K562 (cell line): Measurements from ENCODE around the gene SNRNP70. TPM values are rescaled to one million over a fixed set of nuclear protein-coding genes. Genes with fewer than 3 reads are reported as not detected.

Experiments used
- ELF4 ChIP-seq: fragments of 450-650 bp; formaldehyde crosslinking; IDR thresholded peaks from 2 replicates; pipeline ENCODE4 v1.4.0; 2022; ENCODE audit warnings: missing genetic modification characterization
- MBD1 ChIP-seq: fragments of 250-450 bp; sonication (Bioruptor Pico); IDR thresholded peaks from 2 replicates; pipeline ENCODE4 v1.8.0; 2022; ENCODE audit warnings: inconsistent platforms
- NEUROD1 ChIP-seq: fragments of 150-350 bp; IDR thresholded peaks from 2 replicates; pipeline ENCODE4 v1.6.1; 2014; ENCODE audit warnings: borderline replicate concordance, low read length, low read depth; ENCODE audit not compliant: partially characterized antibody
- NONO ChIP-seq, 2 experiments: fragments of 200-400 bp in 1 of 2; fragments of 450-650 bp in 1 of 2; formaldehyde crosslinking in 1 of 2; IDR thresholded peaks; 2 replicates each; pipeline ENCODE4 v1.6.1; 2017; ENCODE audit warnings: low read depth in 2 of 2, mild to moderate bottlenecking in 2 of 2, moderate library complexity in 2 of 2, low read length in 1 of 2
- PATZ1 ChIP-seq: fragments of 250-450 bp; sonication (Bioruptor Pico); IDR thresholded peaks from 2 replicates; pipeline ENCODE4 v1.5.0; 2020; ENCODE audit warnings: mild to moderate bottlenecking, borderline replicate concordance
- PYGO2 ChIP-seq: fragments of 450-650 bp; IDR thresholded peaks from 2 replicates; pipeline ENCODE4 v1.6.1; 2016; ENCODE audit warnings: mild to moderate bottlenecking, missing genetic modification characterization, moderate library complexity, missing compliant biosample characterization
- SMC3 ChIP-seq: conservative IDR thresholded peaks from 2 replicates; pipeline ENCODE4 v1.6.1; 2011; ENCODE audit warnings: low read depth, low read length, improper control_type of control experiment; ENCODE audit not compliant: insufficient read depth
- THAP12 ChIP-seq: fragments of 250-450 bp; sonication (Bioruptor Pico); IDR thresholded peaks from 2 replicates; pipeline ENCODE4 v1.9.0; 2021; ENCODE audit warnings: mild to moderate bottlenecking, inconsistent platforms
- ZBTB33 ChIP-seq: sonication (generic); formaldehyde crosslinking; IDR thresholded peaks from 2 replicates; pipeline ENCODE4 v1.8.1; 2023; ENCODE audit warnings: mild to moderate bottlenecking, missing genetic modification reagents
- ZNF436 ChIP-seq: fragments of 250-450, 450-650 bp; sonication (Bioruptor Pico); formaldehyde crosslinking; IDR thresholded peaks from 2 replicates; pipeline ENCODE4 v1.7.0; 2020; ENCODE audit warnings: mild to moderate bottlenecking
- ZNF655 ChIP-seq: fragments of 250-450 bp; sonication (Bioruptor Pico); IDR thresholded peaks from 2 replicates; pipeline ENCODE4 v1.5.0; 2021
- ZNF740 ChIP-seq, 3 experiments: fragments of 200-800 bp in 1 of 3; sonication (Bioruptor generic) in 1 of 3; sonication (generic) in 1 of 3; formaldehyde crosslinking in 1 of 3; IDR thresholded peaks; 2 replicates each; pipeline versions ENCODE4 v1.6.1 to v1.8.0; 2016 to 2022; ENCODE audit warnings: mild to moderate bottlenecking in 2 of 3, missing compliant biosample characterization in 2 of 3, missing genetic modification characterization in 2 of 3, missing genetic modification reagents in 1 of 3
- polyA plus RNA-seq, 8 experiments: library from polyadenylated mRNA; depleted of rRNA in 4 of 8; stranded (reverse) in 5 of 8; unstranded in 3 of 8; fragments of >200 nt; fragmentation: Nextera tagmentation in 2 of 8; fragmentation: Illumina TruSeq in 1 of 8; extraction: Ambion mirVana in 2 of 8; extraction: Trizol in 1 of 8; gene quantifications; 2 replicates each; pipeline versions ENCODE4 v1.2.1 to v1.2.3, GENCODE V29; 2011 to 2014; ENCODE audit warnings: inconsistent platforms in 1 of 8, missing spikeins in 1 of 8
- total RNA-seq, 7 experiments: library from RNA; depleted of rRNA in 6 of 7; stranded (reverse); fragments of >200 nt in 6 of 7; fragmentation: Illumina TruSeq in 2 of 7; extraction: Trizol in 2 of 7; gene quantifications; 2 replicates each; pipeline versions ENCODE4 v1.2.1 to v1.2.3, GENCODE V29; 2011 to 2021; ENCODE audit warnings: low replicate concordance in 1 of 7

Gene SNRNP70
- total and polyA plus RNA-seq, 9 of the 15 experiments (the other 6 are each of a cell fraction or from before 2014, with no cell fraction given) = 2.8 to 496 (median 136) TPM

- TF ChIP-seq THAP12 (CRISPR knock-in tag) (no peak), ZNF655 (CRISPR knock-in tag) (no peak), MBD1 (CRISPR knock-in tag) (no peak), PATZ1 (CRISPR knock-in tag) (no peak), ZBTB33 (CRISPR knock-in tag) (0 out of 2 replicates have a peak, but pooled peaks have one; percentile 18), SMC3 (no peak), ZNF436 (CRISPR knock-in tag) (no peak), NONO (IDR thresholded peaks at IDR 0.05; ENCODE audit: low read depth in 2 of 2, low read length in 1 of 2) (no peak), NEUROD1 (no peak), ELF4 (CRISPR knock-in tag) (no peak), PYGO2 (tag) (no peak), ZNF740 (CRISPR knock-in tag; IDR thresholded peaks at IDR 0.05) (no peak), ZNF740 (tag; IDR thresholded peaks at IDR 0.05) (0 out of 4 replicates have a peak, but pooled peaks of 1 of the 2 experiments have one; percentile 26)
Measured at GRCh38 chr19:49109569-49110233, 24.4 kb downstream of the SNRNP70 start (continued).
